Suprapubic skin (tissue), 4 donors: ENCODE measurements around the gene GBF1. TPM values are rescaled to one million over a fixed set of nuclear protein-coding genes. Genes with fewer than 3 reads are reported as not detected.

ENCODE experiments used
- DNase-seq, 2 donors: peaks; one replicate each; pipeline ENCODE4 v3.0.0-alpha.2; 2019; ENCODE audit warnings: low spot score in 2 of 2
- H3K27ac ChIP-seq: fragments of 200-600 bp; sonication (generic); one replicate; pipeline ENCODE4 v1.5.1; 2019
- H3K27me3 ChIP-seq: fragments of 200-600 bp; sonication (generic); one replicate; pipeline ENCODE4 v1.5.1; 2019
- H3K36me3 ChIP-seq: fragments of 200-600 bp; sonication (generic); one replicate; pipeline ENCODE4 v1.5.1; 2019
- H3K4me1 ChIP-seq: fragments of 200-600 bp; sonication (generic); one replicate; pipeline ENCODE4 v1.5.1; 2019
- H3K4me3 ChIP-seq: fragments of 200-600 bp; sonication (generic); one replicate; pipeline ENCODE4 v1.5.1; 2019; ENCODE audit warnings: mild to moderate bottlenecking
- H3K9me3 ChIP-seq: fragments of 200-600 bp; sonication (generic); one replicate; pipeline ENCODE4 v1.5.1; 2019
- CTCF ChIP-seq, 2 donors: fragments of 200-600 bp in 1 of 2; fragments of 450-650 bp in 1 of 2; sonication (generic) in 1 of 2; IDR thresholded peaks; one replicate each; pipeline ENCODE4 v1.5.1; 2016 to 2019; ENCODE audit warnings: antibody characterized with exemption in 2 of 2, mild to moderate bottlenecking in 1 of 2, moderate library complexity in 1 of 2
- EP300 ChIP-seq: sonication (generic); formaldehyde crosslinking; IDR thresholded peaks from one replicate; pipeline ENCODE4 v1.6.1; 2017; ENCODE audit warnings: antibody characterized with exemption
- POLR2A ChIP-seq, 2 donors: fragments of 450-650 bp; IDR thresholded peaks; one replicate each; pipeline ENCODE4 v1.6.1; 2017; ENCODE audit warnings: antibody characterized with exemption in 2 of 2, mild to moderate bottlenecking in 2 of 2, moderate library complexity in 2 of 2
- POLR2AphosphoS5 ChIP-seq, 3 donors: sonication (generic); formaldehyde crosslinking; IDR thresholded peaks; one replicate each; pipeline ENCODE4 v1.6.1; 2017; ENCODE audit warnings: antibody characterized with exemption in 3 of 3
- WGBS: methylation state at CpG from one replicate; pipeline ENCODE4 v1.1.5; 2018; 5-methylcytosine and 5-hydroxymethylcytosine counted together
- total RNA-seq, 4 donors: library from RNA; depleted of rRNA; stranded (reverse); fragments of >200 nt; gene quantifications; one replicate each; pipeline ENCODE4 v1.1.0, GENCODE V29; 2016

The GBF1 gene
- total RNA-seq, 4 donors from 2014 or later: 31.0 to 56.1 (median 43.9) TPM

GRCh38 chr10:102423372-102423968 is 178.1 kb downstream of the GBF1 start:
- Histone ChIP-seq H3K4me1 (peaks cover 39% of the 10 kb centered on the region), H3K27me3 (peaks cover 9% of the 10 kb centered on the region), H3K27ac (no peak overlapping the region), H3K36me3 (peaks cover 12% of the 10 kb centered on the region), H3K4me3 (peak overlapping the region; percentile 69), H3K9me3 (no peaks in the 10 kb centered on the region)
- no peak for TF ChIP-seq POLR2AphosphoS5 (IDR thresholded peaks at IDR 0.05)
- no peak for TF ChIP-seq EP300
- TF ChIP-seq POLR2A (IDR thresholded peaks at IDR 0.05): no peak
- no peak for TF ChIP-seq CTCF (IDR thresholded peaks at IDR 0.05)
- WGBS: 83% methylated on average over 13 of the region's 13 CpGs
- no peak for DNase-seq

GRCh38 chr10:102424145-102424544 is 178.8 kb downstream of the GBF1 start:
- Histone ChIP-seq H3K27ac (no peak overlapping the region), H3K4me3 (no peak overlapping the region), H3K36me3 (peaks cover 12% of the 10 kb centered on the region), H3K27me3 (peaks cover 2% of the 10 kb centered on the region), H3K4me1 (peaks cover 34% of the 10 kb centered on the region), H3K9me3 (no peaks in the 10 kb centered on the region)
- DNase-seq: no peak
- 76% methylated on average over 7 of the region's 9 CpGs for WGBS
- TF ChIP-seq POLR2AphosphoS5 (IDR thresholded peaks at IDR 0.05) (no peak), EP300 (no peak), CTCF (IDR thresholded peaks at IDR 0.05) (no peak), POLR2A (IDR thresholded peaks at IDR 0.05) (no peak)

GRCh38 chr10:102424916-102425315 is 179.6 kb downstream of the GBF1 start:
- Histone ChIP-seq H3K36me3 (peaks cover 12% of the 10 kb centered on the region), H3K27me3 (no peaks in the 10 kb centered on the region), H3K4me3 (no peak overlapping the region), H3K4me1 (peaks cover 26% of the 10 kb centered on the region), H3K27ac (no peak overlapping the region), H3K9me3 (no peaks in the 10 kb centered on the region)
- TF ChIP-seq CTCF (IDR thresholded peaks at IDR 0.05) (no peak), POLR2AphosphoS5 (IDR thresholded peaks at IDR 0.05) (no peak)
- no peak for DNase-seq
- 94% methylated on average over 6 of the region's 6 CpGs for WGBS

GRCh38 chr10:102425444-102425843 is 180.1 kb downstream of the GBF1 start:
- no peak overlapping the region for H3K4me3 ChIP-seq
- TF ChIP-seq POLR2A (IDR thresholded peaks at IDR 0.05) (no peak), EP300 (no peak), CTCF (IDR thresholded peaks at IDR 0.05) (no peak), POLR2AphosphoS5 (IDR thresholded peaks at IDR 0.05) (no peak)
- 100% methylated on average over 1 of the region's 1 CpG for WGBS
- H3K27me3 ChIP-seq: no peaks in the 10 kb centered on the region
- H3K9me3 ChIP-seq: no peaks in the 10 kb centered on the region
- H3K4me1 ChIP-seq: peaks cover 21% of the 10 kb centered on the region
- DNase-seq: no peak
- H3K27ac ChIP-seq: no peak overlapping the region
- peaks cover 12% of the 10 kb centered on the region for H3K36me3 ChIP-seq

GRCh38 chr10:102426803-102427287 is 181.5 kb downstream of the GBF1 start:
- WGBS: 83% methylated on average over 7 of the region's 7 CpGs
- Histone ChIP-seq H3K9me3 (no peaks in the 10 kb centered on the region), H3K4me1 (peaks cover 26% of the 10 kb centered on the region), H3K27ac (no peak overlapping the region), H3K36me3 (peaks cover 12% of the 10 kb centered on the region), H3K27me3 (no peaks in the 10 kb centered on the region), H3K4me3 (no peak overlapping the region)
- no peak for DNase-seq
- no peak for TF ChIP-seq POLR2AphosphoS5 (IDR thresholded peaks at IDR 0.05)
- no peak for TF ChIP-seq EP300
- no peak for TF ChIP-seq CTCF (IDR thresholded peaks at IDR 0.05)
- no peak for TF ChIP-seq POLR2A (IDR thresholded peaks at IDR 0.05)
